LoVo (cell line): ENCODE results near the gene SPATA31E1.
"Not testable (repeated sequence)": the region's sequence is repeated elsewhere in the genome, so short reads cannot be mapped to it uniquely, and the experiment has no call there.

ENCODE experiments used
- DNase-seq: peaks from one replicate; pipeline ENCODE4 v3.0.0-alpha.2; 2016; ENCODE audit warnings: low spot score

SPATA31E1 gene

GRCh38 chr9:87934444-87934843 lies 51.8 kb downstream of the SPATA31E1 start:
- peak; percentile 18 for DNase-seq

DNA sequence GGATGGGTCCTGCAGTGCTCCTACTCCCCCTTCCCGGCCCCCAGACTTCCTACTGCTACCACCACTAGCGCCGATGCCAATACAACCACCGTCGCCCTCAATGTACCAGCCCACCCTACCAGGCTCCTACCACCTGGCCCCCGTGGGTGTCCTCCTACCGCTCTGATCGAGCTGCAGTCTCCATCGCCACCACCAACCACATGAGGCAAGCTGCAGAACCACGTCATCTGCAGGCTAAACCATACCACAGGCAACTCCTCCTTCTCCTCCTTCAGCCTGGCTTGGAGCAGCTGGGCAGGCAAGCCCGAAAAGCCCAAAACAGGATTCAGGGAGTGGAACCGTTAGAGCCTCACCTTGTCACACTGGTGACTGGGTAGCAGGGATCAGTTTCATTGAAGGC lies 54.7 kb downstream of the SPATA31E1 start:
- not testable (repeated sequence) for DNase-seq

GRCh38 chr9:87937918-87938317 lies 55.2 kb downstream of the SPATA31E1 start:
- DNase-seq = not testable (repeated sequence)

DNA sequence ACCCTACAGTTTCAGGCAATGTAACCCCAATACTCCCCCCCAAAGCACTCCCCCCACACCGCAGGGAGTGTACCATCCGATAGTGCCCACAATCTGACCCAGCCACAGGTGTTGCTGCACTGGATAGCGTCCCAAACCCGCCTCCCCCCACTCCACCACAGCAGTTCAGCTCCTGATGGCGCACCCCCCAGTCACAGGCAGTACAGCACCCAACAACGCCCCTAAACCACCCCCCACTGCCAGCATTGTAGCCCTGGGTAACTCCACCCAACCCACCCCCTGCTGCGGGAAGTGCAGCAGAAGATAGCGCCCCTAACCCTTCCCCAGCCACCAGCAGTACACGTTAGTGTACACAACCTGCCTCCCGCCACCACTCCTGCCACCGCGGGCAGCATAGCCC lies 55.7 kb downstream of the SPATA31E1 start:
- not testable (repeated sequence) for DNase-seq
